Gastrocnemius medialis (tissue), 4 donors: ENCODE measurements around the gene PTN.
"Not testable (repeated sequence)": the region's sequence is repeated elsewhere in the genome, so short reads cannot be mapped to it uniquely, and the experiment has no call there.

Experiments used
- POLR2A ChIP-seq, 2 donors: fragments of 450-650 bp; IDR thresholded peaks; one replicate each; pipeline ENCODE4 v1.6.1; 2017; ENCODE audit warnings: antibody characterized with exemption in 2 of 2, mild to moderate bottlenecking in 2 of 2, moderate library complexity in 2 of 2
- TF ChIP-seq, protein P1 (sequence below), 5 experiments: fragments of 450-650 bp in 3 of 5; fragments of 200-600 bp in 2 of 5; sonication (generic) in 2 of 5; IDR thresholded peaks in 4 of 5; conservative IDR thresholded peaks in 1 of 5; 1 replicate in 4 of 5; 2 replicates in 1 of 5; pipeline ENCODE4 v1.5.1; 2016 to 2019; ENCODE audit warnings: antibody characterized with exemption in 5 of 5, mild to moderate bottlenecking in 3 of 5, moderate library complexity in 3 of 5

DNA sequence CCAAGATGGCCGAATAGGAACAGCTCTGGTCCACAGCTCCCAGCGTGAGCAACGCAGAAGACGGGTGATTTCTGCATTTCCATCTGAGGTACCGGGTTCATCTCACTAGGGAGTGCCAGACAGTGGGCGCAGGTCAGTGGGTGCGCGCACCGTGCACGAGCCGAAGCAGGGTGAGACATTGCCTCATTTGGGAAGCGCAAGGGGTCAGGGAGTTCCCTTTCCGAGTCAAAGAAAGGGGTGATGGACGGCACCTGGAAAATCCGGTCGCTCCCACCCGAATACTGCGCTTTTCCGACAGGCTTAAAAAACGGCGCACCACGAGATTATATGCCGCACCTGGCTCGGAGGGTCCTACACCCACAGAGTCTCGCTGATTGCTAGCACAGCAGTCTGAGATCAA is 161.9 kb downstream of the PTN start:
- TF ChIP-seq, protein P1, sequence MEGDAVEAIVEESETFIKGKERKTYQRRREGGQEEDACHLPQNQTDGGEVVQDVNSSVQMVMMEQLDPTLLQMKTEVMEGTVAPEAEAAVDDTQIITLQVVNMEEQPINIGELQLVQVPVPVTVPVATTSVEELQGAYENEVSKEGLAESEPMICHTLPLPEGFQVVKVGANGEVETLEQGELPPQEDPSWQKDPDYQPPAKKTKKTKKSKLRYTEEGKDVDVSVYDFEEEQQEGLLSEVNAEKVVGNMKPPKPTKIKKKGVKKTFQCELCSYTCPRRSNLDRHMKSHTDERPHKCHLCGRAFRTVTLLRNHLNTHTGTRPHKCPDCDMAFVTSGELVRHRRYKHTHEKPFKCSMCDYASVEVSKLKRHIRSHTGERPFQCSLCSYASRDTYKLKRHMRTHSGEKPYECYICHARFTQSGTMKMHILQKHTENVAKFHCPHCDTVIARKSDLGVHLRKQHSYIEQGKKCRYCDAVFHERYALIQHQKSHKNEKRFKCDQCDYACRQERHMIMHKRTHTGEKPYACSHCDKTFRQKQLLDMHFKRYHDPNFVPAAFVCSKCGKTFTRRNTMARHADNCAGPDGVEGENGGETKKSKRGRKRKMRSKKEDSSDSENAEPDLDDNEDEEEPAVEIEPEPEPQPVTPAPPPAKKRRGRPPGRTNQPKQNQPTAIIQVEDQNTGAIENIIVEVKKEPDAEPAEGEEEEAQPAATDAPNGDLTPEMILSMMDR (IDR thresholded peaks at IDR 0.05 in 4 of 5, conservative IDR thresholded peaks at IDR 0.05 in 1 of 5): not testable (repeated sequence)
- not testable (repeated sequence) for TF ChIP-seq POLR2A (IDR thresholded peaks at IDR 0.05)
